GM19099 (cell line): Measurements from ENCODE around the gene TOR4A.

ENCODE experiments used
- POLR2A ChIP-seq: IDR thresholded peaks from 3 replicates; pipeline ENCODE4 v1.6.1; 2011; ENCODE audit warnings: low read depth; ENCODE audit not compliant: insufficient read length; ENCODE audit errors: extremely low read depth

The TOR4A gene

DNA sequence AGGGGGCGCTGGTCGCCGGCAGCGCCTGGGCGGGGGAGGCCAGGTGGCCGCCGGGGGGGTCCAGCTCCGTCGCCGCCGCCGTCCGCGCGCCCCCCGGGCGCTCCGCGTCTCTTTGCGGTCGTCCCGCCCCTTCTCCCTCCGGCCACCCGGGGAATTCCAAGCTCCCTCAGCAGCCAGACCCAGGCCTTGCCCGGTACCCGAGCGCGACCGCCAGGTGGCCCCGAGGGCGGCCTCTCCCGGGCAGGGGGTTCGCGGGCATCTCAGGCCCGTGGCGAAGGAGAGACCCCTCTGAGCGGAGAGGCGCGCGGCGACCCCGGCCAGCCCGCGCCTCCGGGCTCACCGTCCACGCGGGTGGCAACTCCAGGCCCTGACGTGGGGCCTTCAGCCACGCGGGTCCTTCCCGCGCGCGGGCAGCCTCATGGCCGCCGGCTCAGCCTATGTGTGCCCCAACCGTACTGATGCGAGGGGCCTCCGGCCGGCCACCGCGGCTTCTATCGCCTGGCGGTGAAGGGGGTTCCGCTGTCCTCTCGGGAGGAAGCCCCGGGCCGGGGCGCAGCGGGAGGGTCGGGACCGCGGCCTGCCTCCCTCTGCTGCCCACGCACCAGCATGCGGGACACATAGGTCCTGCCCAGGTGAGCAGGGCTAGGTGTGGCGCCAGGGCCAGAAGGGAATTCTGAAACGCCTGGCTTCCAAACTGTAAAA, 25.1 kb downstream of the TOR4A start:
- TF ChIP-seq POLR2A: no peak

DNA sequence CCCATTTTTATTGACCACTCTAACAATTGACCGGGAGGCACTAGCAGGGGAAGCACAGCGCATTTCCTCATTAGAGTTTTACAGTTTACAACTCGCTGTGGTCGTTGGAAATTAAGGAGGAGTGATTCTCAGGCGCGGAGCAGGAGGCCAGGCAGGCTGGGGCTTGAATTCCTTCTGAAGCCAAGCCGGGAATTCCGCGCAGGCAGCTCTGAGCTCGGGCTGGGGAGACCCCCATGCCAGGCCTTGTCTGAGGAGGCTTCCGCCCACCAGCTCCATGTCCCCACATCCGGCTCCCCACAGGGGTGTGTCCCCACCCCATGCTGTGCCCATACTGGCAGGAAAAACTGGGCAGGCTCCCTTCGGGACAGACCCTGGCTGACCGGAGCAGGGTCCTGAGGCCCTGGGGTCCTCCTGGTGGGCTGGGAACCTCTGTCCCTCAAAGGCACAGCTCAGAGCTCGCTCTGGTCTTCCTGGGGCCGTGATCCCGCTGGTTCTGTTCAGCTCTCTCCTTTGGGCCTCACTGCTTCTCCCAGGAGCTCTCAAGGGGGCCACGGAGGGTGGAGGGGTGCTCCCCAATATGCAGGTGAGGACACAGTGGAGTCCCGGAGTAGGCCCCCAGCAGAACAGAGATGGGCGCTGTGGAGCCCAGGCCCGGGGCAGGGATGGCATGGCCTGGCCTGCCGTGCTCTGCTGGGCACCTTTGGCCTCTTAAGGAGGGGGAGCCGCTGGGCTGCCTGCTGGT, 25.8 kb downstream of the TOR4A start:
- no peak for TF ChIP-seq POLR2A

DNA sequence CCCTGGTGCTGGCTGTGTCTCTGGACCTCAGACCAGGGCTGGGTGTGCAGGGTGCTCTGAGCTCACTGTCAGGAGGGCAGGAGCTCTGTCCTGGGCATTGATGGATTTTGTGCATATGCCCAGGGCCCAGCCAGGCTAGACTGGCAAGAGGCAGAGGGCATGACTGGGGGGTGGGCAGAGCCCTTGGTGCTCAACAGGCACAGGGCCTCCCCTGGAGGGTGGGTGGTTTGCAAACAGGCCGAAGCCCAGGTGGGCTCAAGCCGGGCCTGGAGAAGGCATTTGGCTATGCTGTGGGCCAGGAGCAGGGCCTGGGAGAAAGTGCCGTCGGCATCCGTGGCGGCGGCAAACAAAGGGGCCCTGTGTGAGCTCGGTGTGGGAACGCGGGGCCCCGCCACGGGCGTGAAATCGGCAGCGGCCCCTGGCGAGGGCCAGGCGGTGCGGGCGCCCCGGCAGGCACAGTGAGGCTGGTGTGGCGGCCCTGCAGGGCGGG, 26.4 kb downstream of the TOR4A start:
- no peak for TF ChIP-seq POLR2A

DNA sequence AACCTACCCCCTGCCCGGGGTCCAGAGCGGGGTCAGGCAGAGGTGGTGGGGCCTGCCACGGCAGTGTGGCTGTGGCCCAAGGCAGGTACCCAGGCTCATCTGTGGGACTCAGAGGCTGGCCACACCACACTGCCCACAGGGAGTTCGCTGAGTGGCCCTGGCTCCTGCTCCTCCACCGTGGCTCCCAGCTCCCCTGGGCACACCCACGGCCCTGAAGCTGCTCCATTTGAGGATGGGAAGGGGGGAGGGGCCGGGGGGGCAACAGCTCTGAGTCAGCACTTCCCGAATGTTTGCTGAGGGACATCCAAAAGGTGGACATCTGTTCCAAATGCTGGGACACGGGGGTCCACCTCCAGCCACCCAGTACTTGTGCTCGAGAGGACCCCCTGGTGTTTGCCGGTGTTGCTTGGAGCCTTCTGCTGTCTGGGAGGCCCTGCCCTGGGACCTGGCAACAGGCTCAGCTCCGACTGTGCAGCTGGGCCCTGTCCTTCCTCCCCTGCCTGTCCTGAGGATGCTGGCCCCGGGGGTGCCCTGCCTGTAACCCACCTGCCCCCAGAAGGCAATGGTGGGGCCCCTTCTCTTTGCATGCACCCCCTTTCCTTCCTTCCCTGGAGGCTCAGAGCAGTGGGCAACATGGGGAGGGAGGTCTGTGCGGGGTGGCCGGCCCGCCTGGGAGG, 27.0 kb downstream of the TOR4A start:
- TF ChIP-seq POLR2A: no peak

DNA sequence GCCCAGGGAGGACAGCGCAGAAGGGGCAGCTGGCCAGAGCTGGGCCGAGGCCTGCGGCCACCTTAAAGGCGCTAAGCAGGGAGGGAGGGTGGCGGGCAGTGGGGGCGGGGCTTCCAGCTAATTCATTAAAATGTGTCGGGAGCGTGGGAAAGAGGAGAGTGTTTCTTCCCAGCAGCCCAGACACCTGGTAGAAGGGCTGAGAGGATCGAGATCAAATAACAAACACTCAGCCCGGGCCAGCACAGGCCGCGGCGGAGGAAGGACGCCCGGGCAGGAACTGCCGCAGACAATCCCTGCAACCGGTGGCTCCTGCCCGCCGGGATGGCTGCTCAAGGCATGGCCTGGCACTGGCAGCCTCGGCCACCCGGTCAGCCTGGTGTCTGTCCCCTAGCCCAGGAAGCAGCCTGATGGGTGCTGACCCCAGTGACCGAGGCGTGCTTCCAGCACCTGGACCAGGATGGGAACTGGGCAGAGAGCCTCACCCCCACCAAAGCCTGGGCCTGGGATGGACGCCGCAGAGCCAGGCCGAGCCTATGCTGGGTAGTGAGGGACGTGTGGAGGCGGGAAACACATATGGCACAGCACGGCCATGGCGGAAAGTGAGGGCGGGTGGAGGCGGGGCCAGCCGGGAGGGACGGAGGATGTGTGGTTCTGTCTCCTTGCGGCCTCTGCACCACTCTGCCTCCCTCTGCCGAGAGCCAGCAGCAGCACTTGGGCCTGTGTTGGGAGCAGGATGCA, 27.7 kb downstream of the TOR4A start:
- TF ChIP-seq POLR2A: no peak

DNA sequence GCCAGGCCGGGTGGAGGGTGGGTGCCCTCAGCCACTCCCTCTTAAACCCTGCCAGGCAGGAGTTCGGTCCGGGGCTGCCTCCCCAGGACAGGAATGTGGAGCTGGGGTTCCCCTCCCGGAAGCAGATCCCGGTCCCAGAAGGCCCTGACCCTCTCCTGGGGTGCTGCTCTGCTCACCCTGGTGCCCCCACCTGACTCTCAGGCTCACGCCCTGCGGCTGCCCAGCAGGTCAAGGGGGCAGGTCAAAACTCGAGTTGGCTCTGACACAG, 28.2 kb downstream of the TOR4A start:
- no peak for TF ChIP-seq POLR2A

DNA sequence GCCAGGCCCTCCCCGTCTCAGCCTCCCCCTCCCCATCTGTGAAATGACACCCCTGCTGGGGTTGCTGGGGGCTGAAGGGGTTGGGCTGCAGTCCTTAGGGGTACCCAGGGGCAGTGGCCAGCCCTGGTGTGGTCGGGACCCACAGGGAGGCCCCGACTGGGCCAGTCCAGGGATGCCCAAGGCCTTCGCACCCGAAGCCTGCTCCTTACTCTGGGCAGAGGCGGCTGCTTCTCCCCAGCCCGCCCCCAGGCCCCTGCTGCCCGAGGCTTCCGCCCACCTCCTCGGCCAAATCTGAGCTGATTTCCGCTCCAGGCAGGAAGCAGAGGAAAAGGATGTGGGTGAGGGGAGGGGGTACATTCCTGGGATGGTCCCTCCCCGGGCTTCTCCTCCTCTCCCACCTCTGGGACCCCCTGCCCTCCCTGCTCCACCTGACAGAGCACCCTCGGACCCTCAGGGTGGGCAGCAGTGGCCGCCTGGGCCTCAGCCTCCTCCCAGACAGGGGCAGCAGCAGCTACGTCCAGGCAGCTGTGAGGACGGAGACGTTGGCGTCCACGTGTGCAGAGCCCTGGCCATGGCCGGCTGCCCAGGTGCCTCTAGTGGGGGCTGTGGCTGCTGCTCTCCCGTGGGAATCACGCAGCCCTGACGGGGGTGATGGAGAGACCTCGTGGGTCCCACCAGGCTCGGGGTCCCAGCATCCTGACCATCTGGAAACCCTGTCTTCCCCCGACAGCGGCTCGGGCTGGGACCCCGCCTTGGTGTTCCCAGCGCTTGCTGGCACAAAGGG, 28.7 kb downstream of the TOR4A start:
- TF ChIP-seq POLR2A: no peak

DNA sequence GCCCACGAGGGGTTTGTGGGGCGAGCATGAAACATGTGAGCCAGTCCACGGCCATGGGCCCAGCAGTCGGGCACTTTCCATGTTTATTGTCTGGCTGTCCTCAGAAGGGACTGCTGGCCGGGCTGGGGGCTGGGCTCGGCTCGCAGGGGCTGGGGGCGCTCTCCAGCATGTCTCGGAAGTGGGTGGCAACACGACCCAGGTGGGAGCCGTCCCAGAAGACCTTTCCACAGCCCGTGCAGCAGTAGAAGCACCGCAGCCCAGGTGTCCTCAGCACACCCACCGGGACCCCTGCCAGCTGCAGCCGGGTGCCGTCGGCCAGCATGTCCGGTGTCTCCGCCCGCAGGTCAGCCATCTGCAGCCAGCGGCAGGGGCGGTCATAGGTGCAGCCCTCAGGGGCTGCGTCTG, 29.3 kb downstream of the TOR4A start:
- TF ChIP-seq POLR2A: no peak

DNA sequence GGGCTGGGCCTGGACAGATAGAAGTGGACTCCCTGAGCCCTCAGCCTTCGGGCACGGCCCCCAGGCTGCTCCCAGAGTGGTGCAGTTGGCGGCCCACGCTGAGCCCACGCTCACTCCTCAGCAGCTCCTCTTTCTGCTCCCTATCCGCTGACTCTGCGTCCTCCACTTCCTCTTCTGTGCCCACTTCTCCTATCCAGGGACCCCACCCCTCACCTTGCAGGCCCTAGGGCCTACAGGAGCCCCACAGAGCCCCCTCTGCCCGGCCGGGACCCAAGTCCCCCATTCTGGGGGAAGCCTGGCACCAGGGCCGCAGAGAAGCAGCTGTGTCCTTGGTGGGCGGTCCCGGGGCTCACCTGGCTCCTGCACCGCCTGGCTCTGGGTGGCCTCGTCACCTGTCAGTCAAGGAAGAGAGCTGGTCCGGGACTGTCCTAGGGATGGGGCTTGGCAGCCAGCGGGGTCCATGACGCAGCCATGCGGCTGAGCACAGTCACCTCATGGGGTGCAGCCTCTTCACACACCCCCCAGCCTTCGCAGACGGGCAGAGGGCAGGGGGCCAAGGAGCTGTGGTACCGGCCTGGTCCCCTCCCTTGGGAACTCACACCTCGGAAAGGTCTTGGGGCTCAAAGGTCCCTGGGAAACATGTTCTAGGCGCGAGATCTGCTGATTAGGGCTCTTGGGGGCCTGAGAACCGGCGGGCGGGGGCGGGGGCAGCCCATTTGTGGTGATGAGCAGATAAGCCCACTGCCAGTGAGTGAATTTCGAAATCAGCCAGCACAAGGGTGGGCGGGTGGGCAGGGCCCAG, 29.9 kb downstream of the TOR4A start:
- no peak for TF ChIP-seq POLR2A

DNA sequence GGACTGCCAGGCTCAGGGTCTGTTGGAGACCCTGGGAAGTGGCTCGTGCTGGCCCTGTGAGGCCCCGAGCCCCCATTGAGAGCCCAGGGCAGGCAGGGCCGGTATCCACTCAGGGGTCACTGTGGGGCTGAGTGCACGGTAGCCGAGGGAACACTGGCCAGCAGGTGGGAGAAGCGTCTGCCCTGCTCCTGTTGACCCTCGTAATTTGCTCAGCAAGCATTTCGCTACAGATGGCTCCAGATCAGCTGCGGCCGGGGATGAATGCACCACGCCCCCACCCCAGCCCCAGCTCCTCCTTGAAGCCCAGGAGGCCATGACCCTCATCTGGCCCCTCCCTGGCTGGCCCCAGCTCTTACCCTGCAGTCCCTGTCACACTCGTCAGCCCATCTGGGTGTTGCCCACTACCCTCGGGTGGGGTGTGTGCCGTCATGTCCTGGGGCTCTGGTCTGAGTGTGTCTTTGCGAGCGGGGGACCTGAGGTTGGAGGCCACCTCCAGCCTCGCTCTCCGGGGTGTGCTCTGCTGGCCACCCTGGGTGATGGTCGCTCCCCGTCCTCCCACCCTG, 30.6 kb downstream of the TOR4A start:
- TF ChIP-seq POLR2A: no peak

DNA sequence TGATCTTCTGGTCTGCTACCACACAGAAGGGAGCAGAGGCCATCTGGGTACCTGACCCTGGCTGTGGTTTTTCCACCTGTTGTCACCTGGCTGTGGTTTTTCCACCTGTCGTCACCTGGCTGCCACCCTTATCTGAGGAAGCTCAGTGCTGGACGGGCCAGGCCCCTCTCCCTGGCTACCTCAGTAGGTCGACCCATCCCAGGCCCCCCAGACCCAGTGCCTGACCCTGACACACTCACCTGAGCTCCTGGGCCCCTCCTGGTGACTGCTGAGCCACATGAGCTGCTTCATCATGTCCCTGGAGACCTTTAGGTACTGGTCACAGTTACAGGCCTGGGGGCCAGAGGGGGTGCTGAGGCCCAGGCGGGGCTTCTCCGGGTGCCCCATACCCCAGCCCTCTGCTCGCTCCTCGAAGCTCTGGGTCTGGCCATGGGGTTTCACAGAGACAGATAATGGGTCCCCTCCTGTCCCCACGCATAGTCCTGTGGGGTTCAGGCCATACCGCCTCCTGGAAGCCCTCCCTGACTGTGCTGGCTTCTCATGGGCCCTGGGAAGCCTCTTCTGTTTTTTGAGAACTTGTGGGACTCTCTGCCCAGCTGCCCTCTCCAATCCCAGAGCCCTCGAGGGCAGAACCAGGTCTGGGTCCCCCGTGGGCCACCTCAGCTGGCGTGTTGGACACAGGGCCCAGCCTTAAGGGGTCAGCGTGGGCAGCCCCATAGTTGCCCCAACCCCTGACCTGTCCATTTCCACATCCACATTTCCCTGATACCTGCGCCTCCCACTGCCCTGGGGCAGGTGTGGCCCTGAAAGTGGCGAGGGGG, 32.1 kb downstream of the TOR4A start:
- TF ChIP-seq POLR2A: no peak

DNA sequence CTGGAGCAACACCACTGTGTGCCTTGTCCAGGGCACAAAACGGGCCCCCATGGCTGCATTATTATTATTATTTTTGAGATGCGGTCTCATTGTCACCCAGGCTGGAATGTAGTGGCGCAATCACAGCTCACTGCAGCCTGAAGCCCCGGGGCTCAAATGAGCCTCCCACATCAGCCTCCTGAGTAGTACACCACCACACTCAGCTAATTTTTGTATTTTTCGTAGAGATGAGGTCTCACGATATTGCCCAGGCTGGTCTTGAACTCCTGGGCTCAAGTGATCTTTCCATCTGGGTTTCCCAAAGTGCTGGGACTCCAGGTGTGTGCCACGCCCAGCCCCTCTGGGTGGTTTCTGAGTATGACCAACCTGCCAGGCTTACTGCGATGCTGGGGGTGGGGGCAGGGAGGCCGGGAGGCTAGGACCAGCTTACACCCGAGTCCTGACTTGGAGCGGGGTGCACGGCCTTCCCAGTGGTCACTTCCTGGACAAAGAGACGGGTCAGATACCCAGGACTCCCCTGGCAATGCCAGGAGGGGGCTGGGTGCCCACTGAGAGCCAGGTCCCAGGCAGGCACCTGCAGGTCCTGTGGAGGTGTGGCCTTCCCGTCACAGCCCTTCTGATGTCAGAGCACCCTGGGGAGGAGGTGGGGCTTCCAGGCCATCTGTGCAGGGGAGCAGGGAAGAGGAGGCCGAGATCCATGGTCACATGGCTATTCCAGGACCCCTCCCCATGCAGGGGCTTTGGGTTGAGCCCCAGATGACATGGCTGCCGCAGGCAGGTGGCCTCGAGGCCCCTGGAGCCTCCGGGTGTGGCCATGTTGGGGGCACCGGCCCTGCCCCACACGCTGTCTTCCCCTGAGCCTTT, 32.9 kb downstream of the TOR4A start:
- no peak for TF ChIP-seq POLR2A
